Right lobe of liver (tissue), 4 donors: Measurements from ENCODE around the gene NCOR1.

Source experiments
- POLR2A ChIP-seq: fragments of 450-650 bp; IDR thresholded peaks from one replicate; pipeline ENCODE4 v1.6.1; 2017; ENCODE audit warnings: antibody characterized with exemption, mild to moderate bottlenecking
- TF ChIP-seq, protein P1 (sequence below), 4 donors: fragments of 200-600 bp in 3 of 4; fragments of 450-650 bp in 1 of 4; IDR thresholded peaks; one replicate each; pipeline versions ENCODE4 v1.5.1 to v1.8.0; 2016 to 2022; ENCODE audit warnings: antibody characterized with exemption in 4 of 4, mild to moderate bottlenecking in 2 of 4
- donor health status: DM: no; HTN: no; CAD: no.
- donor health status: DM: no; HTN: no; CAD: no.
- donor health status: DM: no; HTN: yes; CAD: no.

DNA sequence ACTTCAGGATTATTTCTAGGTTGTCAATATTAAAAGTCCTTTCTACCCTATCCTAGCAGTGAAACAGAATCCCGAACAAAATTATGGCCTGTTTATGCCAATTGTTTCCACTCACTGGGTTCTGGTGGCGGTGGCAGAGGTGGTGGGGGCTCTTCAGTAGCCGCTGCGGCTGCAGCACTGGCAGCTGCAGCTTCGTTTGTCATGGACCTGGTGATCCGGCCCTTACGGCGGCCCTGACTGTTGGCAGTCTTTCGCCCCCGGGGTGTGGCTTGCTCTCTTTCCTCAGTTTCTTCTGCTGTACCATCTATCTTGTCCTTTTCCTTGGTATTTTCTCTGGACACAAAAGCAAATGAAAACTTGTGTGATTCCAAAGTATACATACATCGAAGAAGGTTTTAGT, 94.4 kb downstream of the NCOR1 start:
- TF ChIP-seq POLR2A, result no peak
- TF ChIP-seq, protein P1, sequence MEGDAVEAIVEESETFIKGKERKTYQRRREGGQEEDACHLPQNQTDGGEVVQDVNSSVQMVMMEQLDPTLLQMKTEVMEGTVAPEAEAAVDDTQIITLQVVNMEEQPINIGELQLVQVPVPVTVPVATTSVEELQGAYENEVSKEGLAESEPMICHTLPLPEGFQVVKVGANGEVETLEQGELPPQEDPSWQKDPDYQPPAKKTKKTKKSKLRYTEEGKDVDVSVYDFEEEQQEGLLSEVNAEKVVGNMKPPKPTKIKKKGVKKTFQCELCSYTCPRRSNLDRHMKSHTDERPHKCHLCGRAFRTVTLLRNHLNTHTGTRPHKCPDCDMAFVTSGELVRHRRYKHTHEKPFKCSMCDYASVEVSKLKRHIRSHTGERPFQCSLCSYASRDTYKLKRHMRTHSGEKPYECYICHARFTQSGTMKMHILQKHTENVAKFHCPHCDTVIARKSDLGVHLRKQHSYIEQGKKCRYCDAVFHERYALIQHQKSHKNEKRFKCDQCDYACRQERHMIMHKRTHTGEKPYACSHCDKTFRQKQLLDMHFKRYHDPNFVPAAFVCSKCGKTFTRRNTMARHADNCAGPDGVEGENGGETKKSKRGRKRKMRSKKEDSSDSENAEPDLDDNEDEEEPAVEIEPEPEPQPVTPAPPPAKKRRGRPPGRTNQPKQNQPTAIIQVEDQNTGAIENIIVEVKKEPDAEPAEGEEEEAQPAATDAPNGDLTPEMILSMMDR (IDR thresholded peaks at IDR 0.05), result no peak
